HCT116 (cell line): ENCODE measurements around the gene ACTN1. TPM values are rescaled to one million over a fixed set of nuclear protein-coding genes. Genes with fewer than 3 reads are reported as not detected.

Experiments used
- ATAC-seq: fragments of 200-7000 bp; cut with Tn5 transposase; 2 replicates; pipeline ENCODE4 v1.9.1; 2020; ENCODE audit warnings: mild to moderate bottlenecking, moderate library complexity
- BruUV-seq: library from RNA; stranded (reverse); fragments of 400-500 nt; replicated peaks from 2 replicates; lab custom pipeline; 2021; lab: Mats Ljungman, UMichigan
- CTCF ChIA-PET: fragments of 300-600 bp; sonication (Branson Sonifier 250); formaldehyde crosslinking; loops from one replicate; lab custom pipeline; 2021; ENCODE audit warnings: antibody characterized with exemption; lab: Charles Lee
- POLR2A ChIA-PET: fragments of 300-600, 350-600 bp; sonication (Branson Sonifier 250); formaldehyde crosslinking; loops from one replicate; lab custom pipeline; 2021; ENCODE audit warnings: antibody characterized with exemption; lab: Charles Lee
- RAD21 ChIA-PET, 2 experiments: fragments of 300-600 bp; sonication (Branson Sonifier 250); formaldehyde crosslinking; loops; one replicate each; lab custom pipeline; 2023; ENCODE audit warnings: low total read pairs in 2 of 2; ENCODE audit not compliant: uncharacterized antibody in 2 of 2, unreplicated experiment in 2 of 2, low non-redundant PET in 1 of 2; lab: Charles Lee
- DNase-seq: peaks from one replicate; pipeline ENCODE4 v3.0.0-alpha.2; 2010; ENCODE audit warnings: low read depth, low spot score
- H2AFZ ChIP-seq: fragments of 200-600 bp; shearing (Covaris generic), sonication (generic); 2 replicates; pipeline ENCODE4 v1.6.1; 2017; ENCODE audit warnings: low read depth, mixed run types, mixed read lengths, antibody characterized with exemption, low read length; ENCODE audit not compliant: poor library complexity, severe bottlenecking
- H3K27ac ChIP-seq: 2 replicates; pipeline ENCODE4 v1.5.1; 2012; ENCODE audit warnings: low read depth, low read length
- H3K27me3 ChIP-seq: fragments of 200-600 bp; sonication (generic); 2 replicates; pipeline ENCODE4 v1.6.1; 2016; ENCODE audit warnings: mixed run types, low read length, mixed read lengths; ENCODE audit not compliant: insufficient read depth
- H3K36me3 ChIP-seq, 2 experiments: fragments of 200-500 bp in 1 of 2; fragments of 200-600 bp in 1 of 2; sonication (Bioruptor generic) in 1 of 2; sonication (generic) in 1 of 2; 2 replicates each; pipeline versions ENCODE4 v1.5.1 to v1.6.1; 2014 to 2016; ENCODE audit warnings: low read length in 2 of 2, inconsistent platforms in 1 of 2, mixed read lengths in 1 of 2, mixed run types in 1 of 2; ENCODE audit not compliant: insufficient read depth in 2 of 2, control insufficient read depth in 1 of 2
- H3K4me1 ChIP-seq, 2 experiments: fragments of 200-600 bp in 1 of 2; sonication (generic) in 1 of 2; 2 replicates each; pipeline versions ENCODE4 v1.5.1 to v1.6.1; 2012 to 2017; ENCODE audit warnings: low read length in 2 of 2, inconsistent platforms in 1 of 2, mild to moderate bottlenecking in 1 of 2, mixed read lengths in 1 of 2, mixed run types in 1 of 2, moderate library complexity in 1 of 2; ENCODE audit not compliant: insufficient read depth in 2 of 2, control insufficient read depth in 1 of 2
- H3K4me2 ChIP-seq: fragments of 200-600 bp; sonication (generic); 2 replicates; pipeline ENCODE4 v1.6.1; 2017; ENCODE audit warnings: mixed run types, low read length, mixed read lengths
- H3K4me3 ChIP-seq, 2 experiments: fragments of 200-600 bp in 1 of 2; sonication (generic) in 1 of 2; replicated peaks in 1 of 2; 2 replicates each; pipeline ENCODE4 v1.5.1; 2011 to 2016; ENCODE audit warnings: low read length in 2 of 2, control low read depth in 1 of 2, low read depth in 1 of 2, mild to moderate bottlenecking in 1 of 2, mixed read lengths in 1 of 2, mixed run types in 1 of 2
- H3K79me2 ChIP-seq: fragments of 200-600 bp; sonication (generic); 2 replicates; pipeline ENCODE4 v1.6.1; 2017; ENCODE audit warnings: mild to moderate bottlenecking, mixed run types, low read length, moderate library complexity, mixed read lengths; ENCODE audit not compliant: insufficient read depth
- H3K9ac ChIP-seq: fragments of 200-600 bp; sonication (generic); 2 replicates; pipeline ENCODE4 v1.6.1; 2016; ENCODE audit warnings: low read length, mixed read lengths
- H3K9me2 ChIP-seq: fragments of 200-600 bp; sonication (generic), shearing (Covaris generic); 2 replicates; pipeline ENCODE4 v1.6.1; 2017; ENCODE audit warnings: mixed run types, mild to moderate bottlenecking, moderate library complexity; ENCODE audit not compliant: insufficient read depth
- H3K9me3 ChIP-seq, 2 experiments: fragments of 200-500 bp in 1 of 2; fragments of 200-600 bp in 1 of 2; sonication (Bioruptor generic) in 1 of 2; sonication (generic) in 1 of 2; 2 replicates each; pipeline ENCODE4 v1.6.1; 2014 to 2017; ENCODE audit warnings: low read length in 2 of 2, mixed read lengths in 2 of 2, inconsistent platforms in 1 of 2, low read depth in 1 of 2, mild to moderate bottlenecking in 1 of 2, mixed run types in 1 of 2, moderate library complexity in 1 of 2; ENCODE audit not compliant: control insufficient read depth in 1 of 2, insufficient read depth in 1 of 2
- H4K20me1 ChIP-seq: fragments of 200-600 bp; sonication (generic), shearing (Covaris generic); 2 replicates; pipeline ENCODE4 v1.6.1; 2017; ENCODE audit warnings: mixed run types, mild to moderate bottlenecking, moderate library complexity; ENCODE audit not compliant: insufficient read depth
- FOSL1 ChIP-seq: IDR thresholded peaks from 2 replicates; pipeline ENCODE4 v1.6.1; 2012; ENCODE audit warnings: low read depth
- SRF ChIP-seq: IDR thresholded peaks from 2 replicates; pipeline ENCODE4 v1.6.1; 2012; ENCODE audit warnings: low read depth
- ZFX ChIP-seq: fragments of 450-650 bp; IDR thresholded peaks from 2 replicates; pipeline ENCODE4 v1.6.1; 2017
- intact Hi-C: fragments of 100-400 bp; cut with micrococcal nuclease; formaldehyde crosslinking; loops from 2 replicates; pipeline ENCODE4 v1.10.0; 2022
- total RNA-seq: library from RNA; stranded (reverse); gene quantifications from one replicate; pipeline ENCODE4 v1.2.1, GENCODE V29; 2021; ENCODE audit not compliant: unreplicated experiment
- TF ChIP-seq, protein P1 (sequence below): IDR thresholded peaks from 2 replicates; pipeline ENCODE4 v1.6.1; 2011; ENCODE audit warnings: mild to moderate bottlenecking, low read length, moderate library complexity; ENCODE audit not compliant: insufficient replicate concordance; ENCODE audit errors: extremely low read depth

Gene ACTN1
- total RNA-seq, 1 experiment from 2014 or later = 123 TPM

DNA sequence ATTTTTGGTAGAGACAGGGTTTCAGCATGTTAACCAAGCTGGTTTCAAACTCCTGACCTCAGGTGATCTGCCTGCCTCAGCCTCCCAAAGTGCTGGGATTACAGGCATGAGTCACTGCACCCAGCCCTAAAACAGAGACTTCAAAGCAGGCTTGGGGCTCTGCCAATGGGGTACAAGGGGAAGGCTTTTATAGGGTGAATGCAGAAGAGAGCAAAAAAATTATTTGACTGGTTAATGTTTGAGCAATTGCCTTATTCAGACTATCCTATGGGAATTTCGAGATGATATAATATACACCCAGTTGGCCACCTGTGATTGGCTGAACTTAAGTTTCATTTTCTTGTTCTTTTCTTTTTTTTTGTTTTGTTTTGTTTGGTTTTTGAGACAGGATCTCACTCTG is 31.5 kb upstream of the ACTN1 start:
- Histone ChIP-seq H3K9me3 (no peaks in the 10 kb centered on the region), H3K79me2 (no peaks in the 10 kb centered on the region), H2AFZ (peak overlapping the region; percentile 32), H4K20me1 (no peaks in the 10 kb centered on the region), H3K36me3 (no peaks in the 10 kb centered on the region), H3K9me2 (no peaks in the 10 kb centered on the region), H3K9ac (no peak overlapping the region), H3K4me2 (peak overlapping the region; percentile 50), H3K4me1 (peaks cover 13 to 16% of the 10 kb centered on the region in 2 experiments), H3K27ac (no peak overlapping the region), H3K27me3 (no peaks in the 10 kb centered on the region), H3K4me3 (no peak overlapping the region)
- TF ChIP-seq SRF (no peak), FOSL1 (peak; percentile 9; the same call in 1 of the 2 replicates)
- intact Hi-C loops = no loop called here
- ChIA-PET CTCF (no interaction called here), RAD21 (no interaction called here), POLR2A (no interaction called here)
- no peak for DNase-seq
- peak; percentile 43; the same call in 1 of the 2 replicates for ATAC-seq
- BruUV-seq = no TSS peak

DNA sequence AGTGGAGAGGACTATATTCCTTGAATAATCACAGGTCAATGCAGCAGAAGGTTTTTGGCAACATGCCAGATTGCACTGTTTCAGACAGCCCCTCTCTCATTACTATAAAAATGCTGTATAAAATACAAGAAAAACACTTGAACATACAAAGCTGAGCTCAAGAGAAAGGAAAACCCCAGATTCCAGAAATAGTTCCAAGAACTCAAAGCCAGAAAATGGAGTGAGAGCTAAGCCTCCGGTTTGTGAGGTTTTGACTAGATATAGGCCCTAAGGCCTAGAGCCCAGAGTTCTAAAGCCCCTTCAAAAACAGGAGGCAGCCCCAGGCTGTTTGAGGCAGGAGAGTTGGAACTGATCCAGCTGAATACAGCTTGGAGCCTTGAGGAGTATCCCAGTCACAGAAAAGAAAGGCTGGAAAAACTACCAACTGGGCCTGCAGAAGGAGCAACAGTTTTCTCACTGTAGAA is 29.4 kb upstream of the ACTN1 start:
- Histone ChIP-seq H3K27ac (no peak overlapping the region), H3K9ac (no peak overlapping the region), H3K27me3 (no peaks in the 10 kb centered on the region), H2AFZ (peak overlapping the region; percentile 23), H3K9me3 (no peaks in the 10 kb centered on the region), H3K36me3 (no peaks in the 10 kb centered on the region), H4K20me1 (no peaks in the 10 kb centered on the region), H3K4me3 (no peak overlapping the region), H3K4me2 (no peak overlapping the region), H3K79me2 (no peaks in the 10 kb centered on the region), H3K9me2 (no peaks in the 10 kb centered on the region), H3K4me1 (peaks cover 23 to 30% of the 10 kb centered on the region in 2 experiments)
- ChIA-PET RAD21 (no interaction called here), POLR2A (no interaction called here), CTCF (interaction anchor here (1.6 kb wide), 1 partner anchor 48 kb away, joined by 5 read pairs; no protein-coding TSS in a partner anchor)
- intact Hi-C loops = no loop called here
- TF ChIP-seq, protein P1, sequence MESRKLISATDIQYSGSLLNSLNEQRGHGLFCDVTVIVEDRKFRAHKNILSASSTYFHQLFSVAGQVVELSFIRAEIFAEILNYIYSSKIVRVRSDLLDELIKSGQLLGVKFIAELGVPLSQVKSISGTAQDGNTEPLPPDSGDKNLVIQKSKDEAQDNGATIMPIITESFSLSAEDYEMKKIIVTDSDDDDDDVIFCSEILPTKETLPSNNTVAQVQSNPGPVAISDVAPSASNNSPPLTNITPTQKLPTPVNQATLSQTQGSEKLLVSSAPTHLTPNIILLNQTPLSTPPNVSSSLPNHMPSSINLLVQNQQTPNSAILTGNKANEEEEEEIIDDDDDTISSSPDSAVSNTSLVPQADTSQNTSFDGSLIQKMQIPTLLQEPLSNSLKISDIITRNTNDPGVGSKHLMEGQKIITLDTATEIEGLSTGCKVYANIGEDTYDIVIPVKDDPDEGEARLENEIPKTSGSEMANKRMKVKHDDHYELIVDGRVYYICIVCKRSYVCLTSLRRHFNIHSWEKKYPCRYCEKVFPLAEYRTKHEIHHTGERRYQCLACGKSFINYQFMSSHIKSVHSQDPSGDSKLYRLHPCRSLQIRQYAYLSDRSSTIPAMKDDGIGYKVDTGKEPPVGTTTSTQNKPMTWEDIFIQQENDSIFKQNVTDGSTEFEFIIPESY = no peak
- 0 out of 2 replicates have a peak, but pooled peaks have one; percentile 9 for TF ChIP-seq ZFX
- ATAC-seq (no peak), DNase-seq (no peak)
- BruUV-seq = no TSS peak
